Nucleus accumbens (tissue), 56 donors: Measurements from ENCODE around the gene CHM.
"Not testable (repeated sequence)": the region's sequence is repeated elsewhere in the genome, so short reads cannot be mapped to it uniquely, and the experiment has no call there.

Experiments used
- DNase-seq, 56 donors: peaks; one replicate each; lab custom pipeline; 2025; lab: John Stamatoyannopoulos, UW

Gene CHM

GRCh38 chrX:85998954-85999353, 48.4 kb downstream of the CHM start:
- no peak for DNase-seq

DNA sequence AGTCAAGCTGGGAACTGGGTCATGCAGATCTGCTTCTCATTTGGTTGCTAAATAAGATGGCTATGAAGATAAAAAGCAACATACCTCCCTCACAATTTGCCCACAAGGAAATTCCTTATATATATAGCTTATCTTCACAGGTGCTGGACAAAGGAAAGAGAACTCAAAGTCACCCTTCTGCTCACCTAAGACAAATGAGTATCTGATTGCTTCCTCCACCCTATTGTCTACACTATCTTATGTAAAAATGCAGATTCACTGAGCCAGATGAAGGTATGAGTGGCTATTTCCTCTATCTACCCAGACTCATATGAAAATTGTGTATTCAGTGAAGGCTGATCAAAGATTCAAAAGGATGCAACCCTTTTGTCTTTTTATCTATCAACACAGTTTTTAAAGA, 50.8 kb downstream of the CHM start:
- no peak for DNase-seq

GRCh38 chrX:85995641-85996040, 51.7 kb downstream of the CHM start:
- DNase-seq: no peak

GRCh38 chrX:85994797-85995196, 52.6 kb downstream of the CHM start:
- no peak for DNase-seq

DNA sequence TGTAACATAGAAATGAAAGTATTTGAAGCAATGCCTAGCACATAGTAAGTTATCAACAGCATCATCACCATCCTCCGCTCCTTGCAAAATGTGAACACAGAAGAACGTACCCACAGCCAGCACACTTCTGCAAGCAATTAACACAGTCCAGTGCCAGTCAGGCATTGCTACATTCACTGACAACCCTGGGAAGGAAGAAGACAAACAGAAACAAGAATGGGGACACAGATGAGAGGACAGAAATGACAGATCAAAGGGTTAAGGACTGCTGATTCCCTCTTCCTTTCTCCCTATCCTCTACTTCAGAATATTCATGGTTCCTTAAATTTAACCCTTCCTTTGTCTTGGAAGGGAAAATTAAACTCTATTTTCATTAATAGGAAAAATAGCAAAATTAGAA, 53.1 kb downstream of the CHM start:
- DNase-seq: no peak

DNA sequence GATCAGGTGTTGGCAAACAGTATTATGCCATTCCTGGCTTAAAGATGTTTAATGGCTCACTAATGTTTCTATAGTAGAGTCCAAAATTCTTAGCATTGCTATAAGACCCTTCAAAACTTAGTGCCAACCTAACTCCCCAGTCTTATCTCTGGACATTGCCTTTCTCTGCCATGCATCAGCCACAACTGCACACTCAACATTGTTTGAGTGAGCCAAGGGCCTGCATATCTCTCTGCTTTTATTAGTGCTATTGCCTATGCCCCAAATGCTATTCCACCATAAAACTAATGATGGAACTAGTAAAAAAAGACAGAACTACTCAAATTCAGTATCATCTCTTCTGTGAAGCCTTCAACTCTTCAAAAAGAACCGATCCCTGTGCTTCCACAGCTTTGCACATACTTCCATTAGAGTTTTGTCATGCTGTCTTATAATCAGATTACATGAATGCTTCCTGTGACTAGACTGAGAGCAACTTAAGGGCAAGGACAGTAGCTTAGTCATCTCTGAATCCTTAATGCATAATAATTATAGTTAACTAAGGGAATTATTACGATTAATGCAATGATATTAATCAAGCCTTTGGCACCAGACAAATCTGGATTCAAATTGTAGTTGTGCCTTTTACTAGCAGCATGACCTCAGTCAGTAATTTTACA, 53.7 kb downstream of the CHM start:
- no peak for DNase-seq

DNA sequence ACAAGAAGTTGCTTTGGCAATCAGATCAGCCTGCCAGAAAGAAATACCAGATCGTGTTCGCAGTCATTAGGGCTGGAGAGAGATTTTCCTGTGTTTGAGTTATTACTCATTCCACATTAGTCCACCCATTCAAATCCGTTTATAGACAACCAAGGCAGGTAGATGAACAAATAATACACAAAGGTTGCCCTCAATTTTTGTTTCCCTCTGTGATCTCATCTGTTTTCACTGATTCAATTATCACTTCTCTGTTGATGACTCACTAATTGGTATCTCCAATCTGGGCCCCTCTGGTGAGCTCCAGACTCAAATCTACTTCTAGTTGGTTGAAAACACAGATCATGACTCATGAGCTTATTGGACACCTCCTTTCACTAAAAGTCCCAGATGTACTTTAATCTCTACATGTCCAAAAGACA, 54.5 kb downstream of the CHM start:
- DNase-seq: no peak

GRCh38 chrX:85988353-85988752, 59.0 kb downstream of the CHM start:
- DNase-seq: no peak

GRCh38 chrX:85980286-85980685, 67.1 kb downstream of the CHM start:
- no peak for DNase-seq

- no peak for DNase-seq
These were observed 70.1 kb downstream of the CHM start for GRCh38 chrX:85977218-85977617.

DNA sequence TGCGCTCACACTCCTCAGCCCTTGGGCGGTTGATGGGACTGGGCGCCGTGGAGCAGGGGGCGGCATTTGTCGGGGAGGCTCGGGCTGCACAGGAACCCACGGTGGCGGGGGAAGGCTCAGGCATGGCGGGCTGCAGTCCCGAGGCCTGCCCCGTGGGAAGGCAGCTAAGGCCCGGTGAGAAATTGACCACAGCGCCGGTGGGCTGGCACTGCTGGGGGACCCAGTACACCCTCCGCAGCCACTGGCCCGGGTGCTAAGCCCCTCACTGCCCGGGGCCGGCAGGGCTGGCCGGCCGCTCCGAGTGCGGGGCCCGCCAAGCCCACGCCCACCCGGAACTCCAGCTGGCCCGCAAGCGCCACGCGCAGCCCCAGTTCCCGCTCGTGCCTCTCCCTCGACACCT, 75.0 kb downstream of the CHM start:
- not testable (repeated sequence) for DNase-seq

DNA sequence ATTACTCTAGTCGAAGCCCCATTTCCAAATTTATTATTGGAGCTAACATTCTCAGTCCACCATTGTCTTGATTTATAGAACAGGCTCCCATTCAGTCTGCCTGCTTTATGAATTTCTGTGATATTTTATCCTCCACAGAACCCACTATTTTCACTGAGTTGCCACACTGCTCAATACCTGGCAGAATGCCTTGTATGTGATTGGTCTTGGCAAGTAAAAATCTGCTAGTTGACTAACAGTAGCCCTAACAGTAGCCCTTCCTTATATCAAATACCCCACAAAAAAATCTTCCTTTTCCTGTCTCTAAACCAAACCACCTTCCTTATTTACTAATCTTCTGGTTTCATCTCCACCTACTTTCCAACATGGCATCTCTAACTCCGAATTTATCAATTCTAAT, 82.6 kb downstream of the CHM start:
- DNase-seq: no peak

GRCh38 chrX:85963736-85964135, 83.6 kb downstream of the CHM start:
- DNase-seq: peak in 25 of 56 donors; percentile 0 to 60 (median 7)

- DNase-seq: no peak
These were observed 91.8 kb downstream of the CHM start for GRCh38 chrX:85955510-85955909.

DNA sequence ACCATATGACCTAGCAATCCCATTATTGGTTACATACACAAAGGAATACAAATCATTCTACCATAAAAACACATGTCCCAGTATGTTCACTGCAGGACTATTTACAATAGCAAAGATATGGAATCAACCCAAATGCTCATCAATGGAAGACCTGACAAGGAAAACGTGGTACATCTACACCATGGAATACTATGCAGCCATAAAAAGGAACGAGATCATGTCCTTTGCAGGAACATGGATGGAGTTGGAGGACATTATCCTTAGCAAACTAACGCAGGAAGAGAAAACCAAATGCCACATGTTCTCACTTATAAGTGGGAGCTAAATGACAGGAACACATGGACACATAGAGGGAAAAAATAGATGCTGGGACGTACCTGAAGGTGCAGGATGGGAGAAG, 102.6 kb downstream of the CHM start:
- DNase-seq: not testable (repeated sequence)

- DNase-seq: no peak
These were observed 106.1 kb downstream of the CHM start for GRCh38 chrX:85941275-85941674.

- not testable (repeated sequence) for DNase-seq
These were observed 107.4 kb downstream of the CHM start for GRCh38 chrX:85939942-85940341.

- not testable (repeated sequence) for DNase-seq
These were observed 113.0 kb downstream of the CHM start for GRCh38 chrX:85934399-85934798.

DNA sequence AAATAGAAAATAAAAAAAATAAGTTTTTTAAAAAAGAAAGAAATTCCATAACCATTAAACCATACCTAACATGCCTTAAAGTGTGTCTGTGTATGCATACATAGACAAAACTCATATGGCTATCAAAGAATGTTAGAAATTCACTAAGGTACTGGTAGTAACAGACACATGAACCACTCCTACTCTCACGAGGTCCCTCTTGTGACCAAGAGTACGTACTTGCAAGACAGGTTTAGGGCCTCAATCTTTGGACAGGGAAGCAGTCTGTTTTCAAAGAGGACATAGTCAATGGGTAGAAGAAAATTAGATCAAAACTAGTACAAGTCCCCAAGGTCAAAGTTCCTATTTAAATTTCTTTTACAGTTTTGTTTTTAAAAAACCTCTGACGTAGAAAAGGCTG, 117.3 kb downstream of the CHM start:
- no peak for DNase-seq

DNA sequence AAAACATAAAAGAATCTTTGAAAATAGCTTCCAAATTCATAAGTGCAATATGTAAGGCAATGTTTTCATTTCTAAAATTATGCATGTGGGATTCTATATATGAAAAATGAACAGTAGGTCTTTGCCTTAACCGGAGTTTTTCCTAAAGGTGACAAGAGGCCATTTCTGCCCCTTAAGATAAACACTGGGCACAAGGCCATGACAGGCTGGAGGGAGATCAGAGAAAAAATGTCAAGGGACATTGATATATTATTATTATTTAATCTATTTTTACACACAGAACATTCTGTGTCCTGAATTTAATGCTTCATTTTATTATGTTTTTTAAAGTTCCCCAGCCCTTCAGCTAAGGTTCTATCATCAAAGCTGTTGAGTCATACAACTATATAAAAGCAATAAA, 118.8 kb downstream of the CHM start:
- DNase-seq: no peak

DNA sequence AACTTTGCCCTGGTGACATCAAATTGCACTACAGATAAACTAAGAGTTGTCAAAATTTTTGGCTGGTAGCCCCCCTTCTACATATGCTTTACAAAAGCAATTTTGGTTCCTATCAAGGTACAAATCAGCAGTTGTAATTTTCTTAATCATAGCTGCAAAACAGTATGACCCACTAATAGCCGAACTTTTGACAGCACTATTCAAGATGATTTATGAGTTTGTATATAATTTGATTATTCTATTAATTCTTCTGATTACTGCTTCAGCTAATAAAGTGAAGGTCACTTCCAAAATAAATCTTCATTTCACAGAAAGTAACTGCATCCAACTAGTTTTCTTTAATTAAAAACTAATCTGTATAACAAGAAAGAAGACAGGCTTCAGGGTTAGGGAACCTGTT, 119.6 kb downstream of the CHM start:
- DNase-seq: no peak

DNA sequence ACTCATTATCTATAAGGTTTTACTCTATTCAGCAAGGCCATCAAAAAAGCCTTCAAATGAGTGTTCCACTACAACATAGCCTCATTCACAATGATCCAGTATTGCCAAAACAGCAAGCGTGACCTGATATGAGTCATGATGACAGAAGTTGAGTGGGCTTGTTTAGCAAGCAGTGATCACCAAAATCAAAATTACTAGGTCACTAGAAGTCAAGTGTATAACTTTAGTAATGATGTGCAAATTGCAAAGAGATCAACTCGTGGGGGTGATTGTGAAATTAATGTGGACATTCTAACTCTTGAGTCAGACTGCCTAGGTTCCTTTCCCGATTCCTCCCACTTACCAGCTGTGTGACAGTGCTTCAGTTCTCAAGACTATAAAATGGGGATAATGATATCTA, 124.5 kb downstream of the CHM start:
- DNase-seq: no peak

GRCh38 chrX:85916656-85917280, 130.6 kb downstream of the CHM start:
- DNase-seq: not testable (repeated sequence)
